HG03342 (cell line): Measurements from ENCODE around the gene MYO3A.
"Not testable (repeated sequence)": the region's sequence is repeated elsewhere in the genome, so short reads cannot be mapped to it uniquely, and the experiment has no call there.

Experiments
- ATAC-seq: cut with Tn5 transposase; IDR thresholded peaks from one replicate; pipeline ENCODE4 v1.9.1; 2021; ENCODE audit warnings: mild to moderate bottlenecking, moderate library complexity; ENCODE audit not compliant: unreplicated experiment

The MYO3A gene

GRCh38 chr10:26067680-26068079 lies 133.7 kb downstream of the MYO3A start:
- no peak for ATAC-seq

GRCh38 chr10:26080971-26081370 lies 146.9 kb downstream of the MYO3A start:
- ATAC-seq: not testable (repeated sequence)

GRCh38 chr10:26081459-26081858 lies 147.4 kb downstream of the MYO3A start:
- no peak for ATAC-seq

- no peak for ATAC-seq
Measured at GRCh38 chr10:26085549-26085948, 151.5 kb downstream of the MYO3A start.

- no peak for ATAC-seq
Measured at GRCh38 chr10:26087666-26088065, 153.6 kb downstream of the MYO3A start.

GRCh38 chr10:26090026-26090425 lies 156.0 kb downstream of the MYO3A start:
- no peak for ATAC-seq

GRCh38 chr10:26090762-26091161 lies 156.7 kb downstream of the MYO3A start:
- ATAC-seq: no peak

GRCh38 chr10:26093229-26093628 lies 159.2 kb downstream of the MYO3A start:
- no peak for ATAC-seq

- ATAC-seq: no peak
Measured at GRCh38 chr10:26095781-26096180, 161.8 kb downstream of the MYO3A start.

GRCh38 chr10:26097549-26097948 lies 163.5 kb downstream of the MYO3A start:
- ATAC-seq: not testable (repeated sequence)

GRCh38 chr10:26112532-26112931 lies 178.5 kb downstream of the MYO3A start:
- no peak for ATAC-seq

GRCh38 chr10:26138613-26139012 lies 204.6 kb downstream of the MYO3A start:
- ATAC-seq: no peak

GRCh38 chr10:26156019-26156418 lies 222.0 kb downstream of the MYO3A start:
- no peak for ATAC-seq

- ATAC-seq: no peak
Measured at GRCh38 chr10:26157734-26158133, 223.7 kb downstream of the MYO3A start.

- ATAC-seq: no peak
Measured at GRCh38 chr10:26169466-26169865, 235.4 kb downstream of the MYO3A start.

- ATAC-seq: no peak
Measured at GRCh38 chr10:26172131-26172530, 238.1 kb downstream of the MYO3A start.

GRCh38 chr10:26173837-26174236 lies 239.8 kb downstream of the MYO3A start:
- no peak for ATAC-seq

GRCh38 chr10:26177341-26177740 lies 243.3 kb downstream of the MYO3A start:
- no peak for ATAC-seq

GRCh38 chr10:26194275-26194674 lies 260.2 kb downstream of the MYO3A start:
- ATAC-seq: no peak

GRCh38 chr10:26197248-26197647 lies 263.2 kb downstream of the MYO3A start:
- no peak for ATAC-seq

GRCh38 chr10:26198119-26198518 lies 264.1 kb downstream of the MYO3A start:
- ATAC-seq: no peak

- ATAC-seq: no peak
Measured at GRCh38 chr10:26199841-26200240, 265.8 kb downstream of the MYO3A start.

- ATAC-seq: no peak
Measured at GRCh38 chr10:26205223-26205622, 271.2 kb downstream of the MYO3A start.
